ENCODE measurements around the gene PRKG1.

- TF ChIP-seq, protein P1, sequence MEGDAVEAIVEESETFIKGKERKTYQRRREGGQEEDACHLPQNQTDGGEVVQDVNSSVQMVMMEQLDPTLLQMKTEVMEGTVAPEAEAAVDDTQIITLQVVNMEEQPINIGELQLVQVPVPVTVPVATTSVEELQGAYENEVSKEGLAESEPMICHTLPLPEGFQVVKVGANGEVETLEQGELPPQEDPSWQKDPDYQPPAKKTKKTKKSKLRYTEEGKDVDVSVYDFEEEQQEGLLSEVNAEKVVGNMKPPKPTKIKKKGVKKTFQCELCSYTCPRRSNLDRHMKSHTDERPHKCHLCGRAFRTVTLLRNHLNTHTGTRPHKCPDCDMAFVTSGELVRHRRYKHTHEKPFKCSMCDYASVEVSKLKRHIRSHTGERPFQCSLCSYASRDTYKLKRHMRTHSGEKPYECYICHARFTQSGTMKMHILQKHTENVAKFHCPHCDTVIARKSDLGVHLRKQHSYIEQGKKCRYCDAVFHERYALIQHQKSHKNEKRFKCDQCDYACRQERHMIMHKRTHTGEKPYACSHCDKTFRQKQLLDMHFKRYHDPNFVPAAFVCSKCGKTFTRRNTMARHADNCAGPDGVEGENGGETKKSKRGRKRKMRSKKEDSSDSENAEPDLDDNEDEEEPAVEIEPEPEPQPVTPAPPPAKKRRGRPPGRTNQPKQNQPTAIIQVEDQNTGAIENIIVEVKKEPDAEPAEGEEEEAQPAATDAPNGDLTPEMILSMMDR (conservative IDR thresholded peaks at IDR 0.05; ENCODE audit: low read depth in 2 of 2), result no peak
- no peak for TF ChIP-seq REST (IDR thresholded peaks at IDR 0.05; ENCODE audit: unreplicated experiment)
- no peak for TF ChIP-seq EZH2phosphoT487 (IDR thresholded peaks at IDR 0.05; ENCODE audit: unreplicated experiment)
- no peak for TF ChIP-seq POLR2AphosphoS5 (IDR thresholded peaks at IDR 0.05; ENCODE audit: low read depth)
- TF ChIP-seq EZH2 (IDR thresholded peaks at IDR 0.05; ENCODE audit: low read depth, unreplicated experiment), result no peak
- no peak for TF ChIP-seq ZNF331 (CRISPR knock-in tag; IDR thresholded peaks at IDR 0.05; ENCODE audit: low read depth)
- TF ChIP-seq ZNF462 (CRISPR knock-in tag; IDR thresholded peaks at IDR 0.05), result no peak
- TF ChIP-seq ZNF114 (CRISPR knock-in tag; IDR thresholded peaks at IDR 0.05), result no peak
- no peak for TF ChIP-seq JUNB (IDR thresholded peaks at IDR 0.05; ENCODE audit: unreplicated experiment)
- no peak for TF ChIP-seq CREB1 (CRISPR knock-in tag; IDR thresholded peaks at IDR 0.05; ENCODE audit: low read depth)
- no peak for TF ChIP-seq NANOG (IDR thresholded peaks at IDR 0.05; ENCODE audit: borderline replicate concordance)
- TF ChIP-seq STAT1 (IDR thresholded peaks at IDR 0.05; ENCODE audit: unreplicated experiment), result no peak
Measured at GRCh38 chr10:51289519-51289918, 215.2 kb downstream of the PRKG1 start.

All from GM23338 (cell line).